HK-2 (cell line): ENCODE results near the gene C16orf87.

Source experiments
- DNase-seq: peaks from one replicate; pipeline ENCODE4 v3.0.0-alpha.2; 2018; ENCODE audit not compliant: unreplicated experiment

The C16orf87 gene

DNA sequence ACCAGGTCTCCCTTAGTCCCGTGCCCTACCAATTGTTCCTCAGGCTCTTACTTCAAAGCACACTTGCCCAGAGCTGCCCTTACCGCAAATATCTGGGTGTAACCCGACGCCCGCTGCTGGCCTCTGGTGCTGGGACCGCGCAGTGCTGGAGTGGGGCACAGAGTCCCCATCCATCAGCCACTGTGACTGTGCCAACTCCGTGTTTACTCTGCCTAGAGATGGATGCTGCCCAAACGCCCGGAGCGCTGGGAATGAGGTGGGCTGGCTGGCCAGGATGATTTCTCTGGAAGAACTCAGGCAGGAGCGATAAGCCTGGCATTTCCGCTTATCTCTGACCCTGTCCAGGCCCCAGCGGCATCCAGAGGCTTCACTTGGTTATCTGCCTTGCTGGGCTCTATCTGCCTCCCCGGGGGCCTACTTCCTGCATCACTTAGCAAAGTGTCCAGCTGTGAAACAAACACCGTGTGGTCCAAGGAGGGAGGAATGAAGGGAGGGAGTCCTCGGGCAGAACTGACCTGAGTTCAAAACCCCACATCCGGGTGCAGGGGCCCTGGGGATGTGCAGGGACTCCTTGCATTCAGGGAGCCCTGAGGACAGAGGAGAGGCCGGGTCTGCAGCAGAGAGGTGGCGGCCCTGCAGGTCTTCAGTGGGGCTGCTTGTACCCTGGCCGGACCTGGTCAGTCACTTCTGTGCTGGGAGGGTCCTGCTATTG, 73.5 kb downstream of the C16orf87 start:
- DNase-seq: no peak

DNA sequence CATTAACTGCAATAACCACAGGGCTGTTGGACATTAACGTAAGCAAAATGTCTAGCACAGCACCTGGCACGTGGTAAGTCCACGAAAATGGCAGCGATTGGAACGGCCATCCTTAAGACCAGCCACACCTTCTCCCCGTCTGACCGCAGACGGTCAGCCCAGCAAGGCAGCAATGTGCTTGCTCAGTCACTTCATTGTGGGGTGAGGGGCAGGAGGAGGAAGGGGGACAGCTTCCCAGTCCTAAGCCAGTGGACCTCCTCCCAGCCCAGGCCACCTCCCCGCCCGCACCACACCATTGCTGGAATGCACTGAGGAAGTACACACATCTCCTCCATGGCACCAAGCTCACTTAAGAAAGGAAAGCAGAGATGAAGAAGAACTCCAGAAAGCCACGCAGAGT, 74.2 kb downstream of the C16orf87 start:
- DNase-seq: no peak

DNA sequence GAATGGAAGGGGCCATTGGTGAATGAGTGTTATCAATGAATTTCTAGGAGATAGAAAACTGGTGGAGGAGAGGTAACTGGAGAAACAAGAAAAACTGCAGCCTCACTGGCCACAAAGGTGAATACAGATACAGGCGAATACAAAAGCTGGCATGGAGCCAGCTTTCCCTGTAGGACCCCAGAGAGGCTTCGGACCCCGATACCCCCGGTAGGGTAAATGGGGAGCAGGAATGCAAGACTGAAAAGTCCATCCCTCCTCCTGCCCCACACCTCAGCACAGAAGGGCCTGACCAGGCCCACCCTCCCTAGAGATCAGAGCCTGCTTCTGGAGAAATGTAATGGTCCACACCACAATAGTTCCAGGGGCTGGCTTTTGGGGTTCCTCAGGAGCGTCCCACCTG, 78.0 kb downstream of the C16orf87 start:
- DNase-seq: no peak

DNA sequence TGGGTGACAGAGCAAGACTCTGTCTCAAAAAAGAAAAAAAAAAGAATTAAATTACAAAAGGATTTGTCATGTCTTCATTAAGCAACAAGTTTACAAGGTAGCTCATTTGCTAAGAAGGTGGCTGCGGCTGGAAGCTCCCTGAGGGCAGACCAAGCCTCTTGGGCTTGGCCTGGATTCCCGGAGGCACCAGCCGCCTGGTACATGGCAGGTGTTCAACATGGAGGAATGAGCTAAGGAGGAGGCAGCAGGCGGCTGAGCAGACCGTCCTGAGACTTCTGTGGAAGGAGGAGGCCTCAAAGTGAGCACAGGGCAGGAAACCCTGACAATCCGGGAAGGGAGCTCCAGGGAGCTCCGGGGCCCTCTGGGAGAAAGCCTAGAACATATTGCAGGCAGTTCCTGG, 79.6 kb downstream of the C16orf87 start:
- DNase-seq: no peak

DNA sequence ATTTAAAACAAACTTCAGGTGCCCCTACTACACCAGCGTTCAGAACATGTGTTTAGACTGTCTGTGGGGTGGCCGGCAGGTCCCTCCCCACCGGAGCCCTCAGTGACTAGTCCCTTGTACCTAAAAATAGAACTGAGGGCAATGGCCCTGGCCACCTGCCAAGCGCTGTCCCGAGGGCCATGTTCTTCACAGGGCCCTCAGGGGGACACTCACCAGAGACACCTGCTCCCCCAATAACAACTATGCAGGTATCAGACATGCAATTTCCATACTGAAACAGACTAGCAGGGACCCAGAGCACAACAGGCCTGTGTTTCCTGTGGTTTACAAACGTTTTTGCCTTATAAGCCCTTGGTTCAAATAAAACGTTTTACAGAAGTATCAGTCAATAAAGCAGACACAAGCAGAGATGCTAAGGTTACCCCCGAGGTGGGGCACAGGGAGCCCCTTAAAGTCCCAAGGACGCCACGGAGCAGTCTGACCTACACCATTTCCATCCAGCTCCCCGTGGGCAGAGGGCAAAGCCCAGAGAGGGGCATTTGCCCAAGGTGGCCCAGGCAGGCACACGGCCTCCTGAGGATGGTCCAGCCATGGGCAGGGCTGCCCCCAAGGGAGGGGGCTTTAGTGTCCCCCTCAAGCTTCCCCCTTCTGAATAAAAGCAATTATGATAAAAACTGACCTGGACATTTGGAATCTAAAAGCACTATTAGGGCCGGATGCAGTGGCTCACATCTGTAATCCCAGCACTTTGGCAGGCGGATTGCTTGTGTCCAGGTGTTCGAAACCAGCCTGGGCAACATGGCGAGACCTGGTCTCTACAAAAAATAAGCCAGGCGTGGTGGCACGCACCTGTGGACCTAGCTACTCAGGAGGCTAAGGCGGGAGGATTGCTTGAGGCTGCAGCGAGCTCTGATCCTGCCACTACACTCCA, 81.9 kb downstream of the C16orf87 start:
- no peak for DNase-seq

DNA sequence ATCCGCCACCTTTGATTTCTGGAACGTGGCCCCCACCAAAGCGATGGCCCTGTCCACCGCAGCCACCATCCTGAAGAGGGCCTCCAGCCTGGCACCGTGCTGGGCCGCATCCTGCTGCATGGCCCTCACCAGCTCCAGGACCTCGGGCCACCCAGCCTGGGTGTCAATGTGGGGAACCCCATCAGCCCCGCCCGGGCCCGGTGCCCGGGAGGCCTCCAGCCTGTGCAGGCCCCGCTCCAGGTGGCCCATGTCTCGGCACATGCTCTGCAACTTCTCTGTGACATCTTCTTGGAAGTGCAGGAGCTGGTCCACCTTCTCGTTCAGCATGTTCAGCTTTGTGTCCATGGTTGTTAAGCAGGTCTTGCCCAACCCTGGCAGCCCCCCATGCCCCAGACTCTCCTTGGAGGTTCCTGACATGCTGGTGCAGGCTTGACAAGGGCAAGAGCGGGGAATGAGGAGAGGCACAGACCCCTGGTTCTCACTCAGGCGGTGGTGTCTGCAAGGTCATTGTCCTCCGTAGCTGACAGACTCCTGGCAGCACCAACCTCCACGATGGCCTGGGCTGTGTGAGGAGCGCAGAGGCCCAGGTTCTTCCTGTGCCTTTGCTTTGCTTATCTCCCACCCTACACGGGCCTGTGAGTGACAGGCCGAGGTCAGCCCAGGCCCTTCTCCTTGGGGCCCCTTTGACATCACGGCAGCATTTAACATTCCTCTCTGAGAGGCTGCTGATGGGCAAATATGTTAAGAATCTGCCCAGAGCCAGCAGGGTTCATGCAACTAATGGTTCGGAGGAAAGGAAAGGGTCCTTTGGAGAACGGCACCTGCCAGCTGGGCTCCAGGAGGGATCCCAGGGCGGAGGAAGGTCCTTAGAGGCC, 83.0 kb downstream of the C16orf87 start, which contains the start of gene MYLK3:
Gene MYLK3, minus strand, starts transcription at position 568 of the 875 bp plus-strand sequence. Its CDS starts 151 bp downstream, at position 417.
- no peak for DNase-seq

DNA sequence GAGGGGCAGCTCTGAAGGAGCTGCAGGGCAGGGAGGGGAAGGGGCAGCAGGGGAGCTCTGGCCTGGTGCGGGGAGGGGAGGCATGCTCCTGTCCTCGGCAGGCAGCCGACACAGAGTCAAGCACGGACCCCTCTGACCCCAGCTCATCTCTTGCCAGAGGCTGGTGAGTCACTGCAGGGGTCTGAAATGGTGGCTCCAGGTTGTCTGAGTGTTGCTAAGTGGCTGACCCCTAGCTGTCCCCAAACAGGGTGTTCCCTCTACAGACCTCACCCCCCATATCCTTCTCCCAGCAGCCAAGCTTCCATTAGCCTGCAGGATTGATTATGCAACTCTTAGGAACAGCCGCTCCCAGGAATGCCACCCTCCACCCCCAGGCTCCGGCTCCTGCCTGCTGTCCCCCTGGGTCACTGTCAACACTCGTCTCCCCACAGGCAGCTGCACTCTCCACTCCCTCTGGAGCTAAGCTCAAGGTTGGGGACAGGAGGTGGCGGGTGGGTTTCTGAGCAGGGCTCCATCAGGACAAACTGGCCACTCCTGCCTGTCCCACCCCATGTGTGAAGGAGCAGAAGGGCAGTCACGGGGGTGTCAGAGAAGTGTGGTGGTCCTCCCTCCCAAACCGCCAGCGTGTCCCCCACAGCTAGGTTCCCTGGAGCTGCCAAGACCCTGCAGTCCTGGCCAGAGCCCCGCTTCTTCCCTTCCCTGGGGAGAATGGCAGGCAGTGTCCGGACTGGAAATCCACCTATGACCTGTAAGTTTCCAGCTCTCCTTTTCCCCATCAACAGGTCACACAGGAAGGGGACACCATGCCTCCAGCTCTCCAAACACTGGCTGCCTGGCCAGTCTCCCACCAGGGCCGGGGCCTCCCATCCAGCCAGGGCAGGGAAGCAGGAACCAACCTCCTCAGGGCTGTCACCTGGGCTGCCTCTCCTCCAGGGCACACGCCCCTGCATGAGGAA, 83.9 kb downstream of the C16orf87 start:
- DNase-seq: no peak
